GM12891 (cell line): Measurements from ENCODE around the gene COL6A1.

Experiments
- PAX5 ChIP-seq: IDR thresholded peaks from 2 replicates; pipeline ENCODE4 v1.6.1; 2011; ENCODE audit warnings: low read length, moderate library complexity, mild to moderate bottlenecking; ENCODE audit not compliant: insufficient read depth, severe bottlenecking
- POLR2A ChIP-seq: IDR thresholded peaks from 2 replicates; pipeline ENCODE4 v1.6.1; 2011; ENCODE audit warnings: low read depth, low read length, control low read depth
- POLR2AphosphoS5 ChIP-seq: IDR thresholded peaks from 2 replicates; pipeline ENCODE4 v1.6.1; 2011; ENCODE audit warnings: low read depth, low read length, control low read depth
- POU2F2 ChIP-seq: IDR thresholded peaks from 2 replicates; pipeline ENCODE4 v1.6.1; 2011; ENCODE audit warnings: low read depth, mild to moderate bottlenecking, control low read depth, low read length, moderate library complexity
- TAF1 ChIP-seq: IDR thresholded peaks from 2 replicates; pipeline ENCODE4 v1.6.1; 2011; ENCODE audit warnings: low read depth, low read length, control low read depth

GRCh38 chr21:45944601-45945000, 37.0 kb upstream of the COL6A1 start:
- TF ChIP-seq POLR2A (no peak), TAF1 (no peak), PAX5 (no peak), POLR2AphosphoS5 (no peak), POU2F2 (no peak)
